CD4-positive, alpha-beta T cell treated with Interleukin-2 at 100 ng/mL for 4 hours (primary cell): Measurements from ENCODE around the gene OR2T1.
"Not testable (repeated sequence)": the region's sequence is repeated elsewhere in the genome, so short reads cannot be mapped to it uniquely, and the experiment has no call there.

Experiments
- DNase-seq: peaks from one replicate; pipeline ENCODE4 v3.0.0-alpha.2; 2020; ENCODE audit warnings: low spot score

OR2T1 gene, protein sequence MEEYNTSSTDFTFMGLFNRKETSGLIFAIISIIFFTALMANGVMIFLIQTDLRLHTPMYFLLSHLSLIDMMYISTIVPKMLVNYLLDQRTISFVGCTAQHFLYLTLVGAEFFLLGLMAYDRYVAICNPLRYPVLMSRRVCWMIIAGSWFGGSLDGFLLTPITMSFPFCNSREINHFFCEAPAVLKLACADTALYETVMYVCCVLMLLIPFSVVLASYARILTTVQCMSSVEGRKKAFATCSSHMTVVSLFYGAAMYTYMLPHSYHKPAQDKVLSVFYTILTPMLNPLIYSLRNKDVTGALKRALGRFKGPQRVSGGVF

DNA sequence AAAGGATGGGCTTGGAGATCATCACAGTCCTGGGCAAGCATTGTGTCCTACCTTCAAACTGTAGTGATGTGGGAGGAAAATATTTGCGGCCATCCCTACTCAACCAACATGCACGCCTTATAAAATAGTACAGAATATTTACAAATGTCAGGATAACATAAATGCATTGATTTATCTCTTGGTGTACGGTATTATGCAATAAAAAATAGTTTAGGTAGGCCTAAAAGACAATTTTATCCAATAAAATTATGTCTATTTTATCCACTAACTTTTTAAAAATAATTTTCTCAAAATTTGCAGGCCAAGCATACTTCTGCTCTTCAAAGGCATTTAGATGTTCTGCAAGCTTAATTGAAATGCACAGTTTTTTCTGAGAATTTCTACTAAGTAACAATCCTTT is at the start of gene OR2T1:
Gene OR2T1 (plus strand): TSS at position 301 of the 400 bp plus-strand sequence. CDS start 3,100 bp downstream, outside the sequence.
- DNase-seq = no peak

DNA sequence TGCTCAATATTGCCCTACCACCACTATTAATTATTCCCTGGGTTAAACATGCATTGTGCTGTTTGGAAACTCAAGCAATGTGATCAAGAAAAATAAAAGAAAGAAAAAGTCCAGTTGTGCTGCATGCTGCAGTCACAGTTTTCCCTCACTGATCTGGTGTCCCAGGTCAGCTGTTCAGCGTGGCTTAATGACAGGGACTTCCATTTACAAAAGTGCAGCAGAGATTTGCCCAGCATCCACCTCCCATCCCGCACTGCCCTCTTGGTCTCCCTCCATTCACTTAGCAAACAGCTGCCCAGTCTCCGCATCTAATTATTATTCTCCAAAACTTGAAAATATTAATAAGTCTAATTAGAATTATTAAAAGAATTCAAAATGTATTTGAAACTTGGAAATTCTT is 43.4 kb upstream of the OR2T1 start:
- DNase-seq = no peak

DNA sequence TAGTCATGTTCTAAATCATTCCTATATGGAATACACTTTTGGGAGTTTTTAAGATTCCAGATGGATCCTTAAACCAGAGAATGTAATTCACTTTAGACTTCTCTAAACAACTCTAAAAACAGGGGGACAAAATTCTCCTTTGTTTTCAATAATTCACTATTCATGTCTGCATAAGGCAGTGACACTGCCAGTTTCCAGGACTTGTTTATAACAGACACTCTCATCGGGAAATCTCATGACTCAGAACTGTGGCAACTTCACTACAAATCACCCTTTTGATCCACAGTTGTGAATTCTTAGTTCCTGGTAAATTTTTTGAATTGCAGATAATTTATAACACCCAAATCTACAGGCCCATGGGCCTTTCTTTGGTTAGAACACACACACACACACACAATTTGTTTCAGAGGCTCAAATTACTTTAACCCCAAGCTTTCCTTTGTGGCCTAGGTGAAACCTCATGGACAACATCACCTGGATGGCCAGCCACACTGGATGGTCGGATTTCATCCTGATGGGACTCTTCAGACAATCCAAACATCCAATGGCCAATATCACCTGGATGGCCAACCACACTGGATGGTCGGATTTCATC is 41.6 kb upstream of the OR2T1 start, which contains the start of gene OR2T4:
Gene OR2T4 (plus strand): TSS at position 545 of the 595 bp plus-strand sequence. CDS start 0 bp downstream, at position 545.
- DNase-seq = no peak

DNA sequence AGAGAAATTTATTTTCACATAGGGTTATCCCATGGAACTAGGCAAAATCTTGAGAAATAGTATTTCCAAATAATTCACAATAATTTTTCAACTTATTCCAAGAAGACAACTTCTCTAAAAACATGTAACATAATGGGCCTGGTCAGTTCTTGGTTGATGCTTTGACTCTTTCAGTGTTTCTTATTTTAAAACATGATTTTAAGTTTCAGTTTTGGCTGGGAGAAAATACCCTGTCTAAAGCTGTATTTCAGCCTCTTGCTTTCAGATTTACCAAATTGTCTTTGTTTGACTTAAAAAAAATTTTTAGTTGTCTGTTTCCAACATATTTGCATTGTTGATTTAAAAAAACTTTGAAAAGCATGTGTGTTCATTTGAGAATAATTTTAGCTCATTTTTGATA is 36.2 kb upstream of the OR2T1 start:
- DNase-seq = no peak

DNA sequence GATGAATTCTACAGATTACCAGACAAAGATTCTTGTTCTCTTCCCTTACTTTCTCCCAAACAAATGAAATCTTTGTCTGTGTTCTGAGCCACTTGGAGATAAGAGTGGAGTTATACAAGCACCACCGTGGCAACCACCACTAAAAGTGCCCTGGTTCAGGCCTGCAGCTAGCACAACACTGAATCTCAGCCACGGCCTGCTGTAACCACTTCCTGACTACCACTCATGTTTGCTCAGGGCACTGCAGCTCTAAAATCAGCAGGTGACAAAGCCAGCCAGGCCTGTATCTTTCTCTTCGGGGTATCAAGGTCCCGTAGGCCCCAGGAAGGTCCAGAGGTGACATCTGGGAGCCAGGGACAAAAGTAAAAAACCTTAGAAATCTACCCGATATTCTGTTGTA is 30.5 kb upstream of the OR2T1 start:
- no peak for DNase-seq

DNA sequence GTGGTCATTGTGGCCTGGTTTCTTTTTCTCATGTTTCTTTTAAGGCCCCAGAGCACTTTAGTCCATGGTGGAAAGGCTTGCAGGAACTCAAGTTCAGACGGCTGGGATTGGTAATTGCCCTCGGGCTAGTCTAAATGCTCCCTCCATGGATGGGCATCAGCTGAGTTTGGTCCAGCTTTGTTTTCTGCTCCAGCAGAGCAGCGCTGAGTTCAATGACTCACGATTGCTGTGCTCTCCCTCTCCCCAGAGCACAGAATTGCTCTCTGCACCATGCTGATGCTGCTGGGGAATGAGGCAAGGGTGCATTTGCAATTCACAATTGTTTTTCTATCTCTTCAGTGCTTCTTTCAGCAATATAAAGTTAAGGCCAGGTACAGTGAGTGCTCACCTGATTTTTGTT is 29.1 kb upstream of the OR2T1 start:
- DNase-seq = no peak

DNA sequence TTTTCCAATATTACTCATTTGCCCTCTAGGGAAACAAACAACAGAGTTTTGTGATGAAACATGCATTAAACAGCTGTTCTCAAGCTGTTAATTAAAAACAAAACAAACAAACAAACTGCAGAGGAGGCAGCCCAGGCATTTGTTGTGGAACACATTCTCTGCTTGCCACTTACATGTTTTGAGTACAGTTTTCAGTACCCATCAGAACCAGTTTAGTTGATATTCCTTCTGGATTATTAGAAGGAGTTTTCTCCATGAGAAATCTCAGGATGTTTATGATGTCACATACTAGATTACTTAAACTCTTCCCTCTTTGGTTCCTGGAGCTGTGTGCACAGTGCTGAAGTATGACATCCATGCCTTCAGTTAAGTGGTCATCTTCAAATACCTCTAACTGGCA is 27.4 kb upstream of the OR2T1 start, which contains the start of gene OR2T6:
Gene OR2T6 (plus strand): TSS at position 301 of the 400 bp plus-strand sequence. CDS start 11,863 bp downstream, outside the sequence.
- no peak for DNase-seq

DNA sequence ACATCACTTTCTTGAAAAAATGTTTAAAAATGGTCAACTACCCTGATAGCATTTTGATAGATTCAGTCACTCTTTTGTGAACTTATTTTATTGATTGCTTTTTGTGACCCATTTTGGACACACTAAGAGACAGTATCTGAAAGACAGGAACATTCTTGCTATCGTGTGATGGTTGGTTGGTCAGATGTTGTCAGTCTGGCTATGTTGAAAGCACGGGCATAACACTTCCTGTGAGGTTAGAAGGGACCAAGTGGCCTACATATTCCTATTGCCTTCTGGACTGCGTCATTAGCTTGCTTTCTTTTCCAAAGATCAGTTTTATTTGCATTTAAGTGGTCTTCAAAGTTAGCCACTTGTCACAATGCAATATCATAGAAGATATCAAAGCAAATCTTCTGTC is 25.9 kb upstream of the OR2T1 start:
- DNase-seq = no peak

DNA sequence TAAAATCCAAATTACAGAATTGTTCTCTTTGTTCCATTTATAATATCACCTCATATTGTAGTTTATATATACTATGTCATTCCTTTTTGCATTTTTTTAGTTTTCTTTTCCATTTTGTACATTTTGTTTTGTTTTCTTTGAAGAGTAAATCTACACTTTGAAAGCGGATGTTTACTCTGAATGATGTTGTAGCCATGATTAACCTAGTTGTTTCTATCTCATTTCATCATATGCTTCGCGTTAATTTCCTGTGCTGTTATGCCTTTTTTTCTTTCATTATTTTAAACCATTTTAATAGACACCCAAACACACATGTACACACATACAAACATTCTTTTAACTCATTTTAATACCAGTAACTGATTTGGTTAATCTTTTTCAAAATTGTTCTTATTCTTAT is 22.0 kb upstream of the OR2T1 start:
- DNase-seq = no peak

DNA sequence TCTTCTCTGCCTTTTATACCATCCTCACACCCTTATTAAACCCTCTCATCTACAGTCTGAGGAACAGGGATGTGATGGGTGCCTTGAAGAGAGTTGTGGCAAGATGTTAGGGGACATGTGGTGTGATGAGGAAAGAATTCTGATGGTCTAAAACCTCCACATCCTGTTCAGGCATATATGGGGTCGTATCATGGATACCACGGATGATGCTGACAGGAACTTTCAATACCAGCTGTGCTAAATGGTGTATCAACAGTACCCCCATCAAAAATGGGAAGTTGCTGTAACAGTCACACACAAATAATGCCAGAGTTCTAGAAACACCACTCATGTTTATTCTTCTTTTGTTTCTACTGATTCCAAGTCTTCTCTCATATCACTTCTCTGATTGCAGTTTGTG is 14.4 kb upstream of the OR2T1 start:
- DNase-seq = no peak

DNA sequence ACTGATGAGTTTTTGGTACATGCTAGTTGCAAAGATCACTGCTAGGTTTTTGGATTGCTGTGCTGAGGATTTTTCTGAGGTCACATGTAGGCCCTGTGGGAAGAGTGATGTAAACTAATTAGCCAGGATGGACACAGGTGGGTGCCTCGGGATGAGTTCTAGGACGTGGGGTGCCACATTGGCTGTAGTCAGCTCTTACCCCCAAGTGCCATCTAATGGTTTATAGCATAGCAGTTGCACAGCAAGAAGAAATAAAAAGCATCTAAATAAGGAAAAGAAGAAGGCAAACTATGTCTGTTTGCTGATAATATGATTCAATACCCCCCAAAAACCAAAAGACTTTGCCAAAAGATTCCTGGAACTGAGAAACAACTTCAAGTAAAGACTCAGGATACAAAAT is 9.8 kb upstream of the OR2T1 start:
- no peak for DNase-seq

DNA sequence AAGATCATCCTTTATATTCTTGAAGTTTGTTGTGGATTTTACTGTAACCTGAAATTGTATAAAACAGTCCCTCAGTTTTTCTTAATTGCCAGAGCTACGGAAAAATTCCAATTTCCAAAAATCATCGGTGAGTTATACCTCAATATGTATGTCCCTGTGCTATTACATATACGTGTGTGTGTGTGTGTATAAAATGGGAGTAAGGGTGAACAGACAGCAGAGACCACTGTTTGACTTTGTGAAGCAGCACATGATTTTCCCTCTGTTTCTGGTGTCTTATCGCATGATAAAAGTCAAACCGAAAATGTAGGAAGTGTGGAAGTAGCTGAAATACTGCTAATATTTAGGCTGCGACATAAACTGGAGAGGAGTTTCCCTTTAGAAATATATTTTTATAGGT is 1.2 kb downstream of the OR2T1 start:
- DNase-seq = no peak

DNA sequence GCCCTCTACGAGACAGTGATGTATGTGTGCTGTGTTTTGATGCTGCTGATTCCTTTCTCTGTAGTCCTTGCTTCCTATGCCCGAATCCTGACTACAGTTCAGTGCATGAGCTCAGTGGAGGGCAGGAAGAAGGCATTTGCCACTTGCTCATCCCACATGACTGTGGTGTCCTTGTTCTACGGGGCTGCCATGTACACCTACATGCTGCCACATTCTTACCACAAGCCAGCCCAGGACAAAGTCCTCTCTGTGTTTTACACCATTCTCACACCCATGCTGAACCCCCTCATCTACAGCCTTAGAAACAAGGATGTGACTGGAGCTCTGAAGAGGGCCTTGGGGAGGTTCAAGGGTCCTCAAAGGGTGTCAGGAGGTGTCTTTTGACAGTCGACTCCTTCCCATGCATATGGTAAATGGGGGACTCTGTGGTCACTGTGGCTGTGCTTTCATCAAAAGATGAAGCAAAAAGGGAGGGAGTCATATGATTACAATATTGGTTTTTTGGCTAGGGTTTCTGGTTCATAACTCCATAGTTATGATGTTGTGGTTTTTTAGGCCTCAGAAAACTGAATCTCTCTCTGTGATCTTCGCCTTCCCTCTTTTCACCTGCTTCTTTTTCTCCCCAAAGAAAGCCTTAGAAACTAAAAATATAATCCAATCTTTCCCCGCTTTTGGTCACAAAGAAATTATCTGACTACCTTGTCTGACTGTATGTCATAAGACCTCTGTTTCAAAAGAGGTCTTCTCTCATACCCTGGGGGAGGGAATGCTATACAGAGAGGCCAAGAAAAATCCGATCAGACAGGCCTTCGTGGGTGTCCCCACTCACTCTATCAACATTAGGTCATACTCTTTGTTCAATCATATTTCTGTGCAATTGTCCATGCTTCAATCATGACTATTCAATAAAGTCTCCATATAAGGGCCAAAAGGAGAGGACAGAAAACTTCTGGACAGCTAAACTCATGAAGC is 4.2 kb downstream of the OR2T1 start:
- DNase-seq = no peak

DNA sequence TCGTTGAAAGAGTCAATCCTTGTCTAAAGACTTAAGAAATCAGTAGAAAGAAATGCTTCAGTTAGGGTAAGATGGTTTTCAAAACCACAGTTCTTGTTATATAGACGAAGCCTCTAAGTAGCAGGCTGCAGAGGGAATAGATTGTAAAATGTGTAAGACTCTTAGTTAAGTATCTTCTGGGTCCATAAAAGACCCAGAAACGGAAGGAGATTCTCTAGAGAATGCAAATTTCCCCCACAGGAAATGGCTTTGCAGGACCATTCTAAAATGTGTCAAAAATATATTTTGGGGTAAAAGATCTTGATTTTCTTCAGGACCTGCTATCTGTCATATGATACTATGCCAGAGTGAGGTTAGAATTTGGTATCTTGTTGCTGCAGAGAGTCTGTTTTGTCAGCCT is 13.4 kb downstream of the OR2T1 start:
- DNase-seq = no peak

DNA sequence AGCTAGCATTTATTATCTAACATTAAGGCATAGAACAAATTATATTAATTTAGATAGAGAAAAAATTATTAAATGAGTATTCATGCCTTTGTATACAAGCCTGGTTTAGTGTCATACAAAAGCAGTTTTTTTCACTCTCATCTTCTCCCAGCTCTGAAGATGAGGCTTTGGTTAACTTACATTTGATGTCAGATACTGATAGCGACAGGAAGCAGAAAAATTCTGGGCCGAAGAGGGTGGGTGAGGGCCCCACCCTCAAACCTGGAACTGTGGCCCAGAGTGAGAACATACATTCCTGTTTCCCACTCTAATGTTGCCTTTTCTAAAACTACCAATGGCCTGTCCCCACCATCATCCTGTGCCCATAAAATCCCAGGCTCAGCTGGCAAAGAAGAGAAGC is 15.0 kb downstream of the OR2T1 start:
- no peak for DNase-seq

DNA sequence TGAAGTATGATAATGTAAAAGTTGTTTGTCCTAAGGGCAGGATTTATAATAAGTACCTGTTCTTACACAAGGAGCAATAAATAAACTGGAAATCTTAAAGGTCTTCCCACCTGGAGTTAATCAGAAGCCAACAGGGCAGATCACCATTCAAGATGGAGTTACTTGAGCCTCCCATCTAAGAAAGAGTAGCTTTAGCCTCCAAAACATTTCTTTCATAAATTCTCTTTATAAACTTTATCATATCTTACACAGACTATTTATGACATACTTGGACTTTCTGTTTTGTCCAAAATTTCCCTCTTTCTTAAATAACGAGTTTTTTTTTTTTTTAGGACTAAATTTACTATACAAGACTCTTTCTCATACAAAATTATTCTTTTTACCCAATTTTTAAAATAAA is 18.5 kb downstream of the OR2T1 start:
- DNase-seq = no peak

DNA sequence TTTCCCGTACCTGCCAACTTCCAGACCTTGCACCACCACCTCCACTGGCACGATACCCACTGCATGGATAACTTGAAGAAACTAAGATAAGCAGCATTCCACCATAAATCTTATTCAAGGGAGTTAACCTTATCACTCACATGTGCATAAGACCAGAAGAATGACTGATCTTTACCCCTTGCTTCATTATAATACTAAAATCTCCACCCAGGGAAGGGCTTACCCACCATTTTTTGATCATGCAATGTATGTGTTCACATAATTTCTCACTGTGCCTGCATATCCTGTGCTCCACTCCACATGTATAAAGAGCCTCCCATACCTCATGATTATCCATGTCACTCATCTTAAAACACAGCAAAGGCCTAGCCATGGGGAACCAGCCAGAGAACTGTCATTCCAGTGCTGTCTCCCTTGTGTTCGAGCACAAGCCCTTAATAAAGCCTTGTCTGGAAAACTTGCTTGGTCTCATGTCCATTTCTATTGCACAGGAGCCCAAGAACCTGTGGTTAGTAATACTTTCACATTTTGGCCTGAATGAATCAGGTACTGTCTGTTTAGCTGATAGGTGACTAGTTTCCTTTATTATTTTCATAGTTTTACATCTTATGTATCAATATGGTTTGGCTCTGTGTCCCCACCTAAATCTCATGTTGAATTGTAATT is 24.8 kb downstream of the OR2T1 start:
- not testable (repeated sequence) for DNase-seq

DNA sequence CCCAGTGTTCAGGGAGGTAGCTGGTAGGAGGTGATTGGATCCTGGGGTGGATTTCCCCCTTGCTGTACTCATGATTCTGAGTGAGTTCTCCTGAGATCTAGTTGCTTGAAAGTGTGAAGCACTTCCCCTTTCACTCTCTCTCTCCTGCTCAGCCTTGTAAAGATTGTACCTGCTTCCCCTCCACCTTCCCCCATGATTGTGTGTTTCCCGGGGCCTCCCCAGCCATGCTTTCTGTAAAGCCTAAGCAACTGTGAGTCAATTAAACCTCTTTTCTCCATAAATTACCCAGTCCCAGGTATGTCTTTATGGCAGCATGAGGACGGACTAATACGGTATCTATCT is 25.3 kb downstream of the OR2T1 start:
- not testable (repeated sequence) for DNase-seq

DNA sequence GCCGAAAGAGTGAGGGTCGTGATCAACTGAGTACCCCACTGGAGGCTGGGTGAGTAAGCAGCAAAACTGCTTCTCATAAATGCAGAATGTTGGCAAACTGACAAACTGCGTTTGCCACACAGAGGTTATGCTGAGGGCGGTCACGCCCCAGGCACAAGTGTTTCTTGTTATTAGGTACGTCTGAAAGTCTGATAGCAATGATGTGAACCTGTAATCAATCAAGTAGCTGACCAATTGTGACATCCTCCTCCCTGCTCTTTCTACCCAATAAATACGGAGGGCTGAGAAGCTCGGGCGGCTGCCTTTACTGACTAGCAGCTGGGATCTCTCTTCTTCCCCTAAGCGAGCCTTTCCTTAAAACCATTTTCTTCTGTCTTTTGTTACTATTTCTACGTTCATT is 28.8 kb downstream of the OR2T1 start:
- not testable (repeated sequence) for DNase-seq

DNA sequence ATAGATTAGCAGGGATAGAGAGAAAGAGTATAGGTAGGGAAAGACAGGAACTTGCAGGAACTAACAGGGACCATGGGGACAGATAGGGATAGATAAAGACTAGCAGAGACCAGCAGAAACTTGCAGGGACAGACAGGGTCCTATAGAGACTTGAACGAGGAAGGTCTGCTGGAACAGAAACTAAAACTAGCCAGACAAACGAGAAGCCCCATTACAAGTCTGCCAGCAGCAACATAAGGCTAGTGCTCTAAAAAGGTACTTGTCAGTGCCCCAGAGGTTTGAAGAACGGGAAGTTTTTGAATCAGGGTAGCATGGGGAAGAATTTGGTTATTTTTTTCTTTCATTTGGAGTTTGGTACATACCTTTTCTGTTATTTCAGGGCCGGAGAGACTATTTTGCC is 29.4 kb downstream of the OR2T1 start:
- not testable (repeated sequence) for DNase-seq

DNA sequence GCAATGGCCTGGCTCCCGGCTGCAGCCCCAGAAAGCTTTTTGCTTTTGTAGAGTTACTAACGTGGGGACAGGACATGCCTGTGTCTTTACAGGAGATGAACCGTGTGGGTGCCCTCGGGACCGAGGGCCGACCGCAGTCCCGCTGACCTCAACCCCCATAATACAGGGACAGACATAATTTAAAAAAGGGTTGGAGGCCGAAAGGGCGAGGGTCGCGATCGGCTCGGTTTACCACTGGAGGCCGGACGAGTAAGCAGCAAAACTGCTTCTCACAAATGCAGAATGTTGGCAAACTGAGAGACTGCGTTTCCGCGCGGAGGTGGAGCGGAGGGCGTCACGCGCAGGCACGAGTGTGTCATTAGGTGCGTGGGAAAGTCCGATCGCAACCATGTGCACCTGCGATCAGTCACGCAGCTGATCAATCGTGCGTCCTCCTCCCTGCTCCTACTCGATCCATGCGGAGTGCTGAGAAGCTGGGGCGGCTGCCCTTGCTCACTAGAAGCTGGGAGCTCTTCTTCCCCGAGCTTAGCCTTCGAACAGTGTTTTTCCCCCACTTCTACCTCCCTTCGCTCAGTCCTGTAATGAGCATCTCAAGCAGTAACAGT is 31.1 kb downstream of the OR2T1 start:
- not testable (repeated sequence) for DNase-seq

DNA sequence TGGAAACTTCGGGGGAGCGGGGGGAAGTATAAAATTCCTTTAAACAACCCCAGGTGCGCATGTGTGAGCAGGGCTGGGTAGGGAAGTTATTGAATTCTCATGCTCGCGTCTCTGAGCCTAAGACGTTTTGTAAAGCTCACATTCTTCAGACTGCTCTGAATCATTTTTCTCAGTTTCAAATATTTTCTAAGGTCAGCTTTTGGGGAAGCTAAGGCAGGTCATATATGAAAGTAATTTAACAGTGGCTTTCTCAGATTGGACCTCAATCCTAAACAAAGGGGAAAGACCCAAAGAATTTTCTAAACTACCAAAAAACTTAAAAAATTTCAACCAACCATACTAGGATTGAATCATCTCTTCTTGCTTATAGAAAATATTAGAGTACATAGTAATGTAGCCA is 32.1 kb downstream of the OR2T1 start:
- DNase-seq = not testable (repeated sequence)
